Effector memory CD8-positive, alpha-beta T cell (primary cell): ENCODE data around the gene BASP1.
A peak's percentile ranks its signal among the peaks of the same experiment; 100 is the strongest.
"Not testable (repeated sequence)": the region's sequence is repeated elsewhere in the genome, so short reads cannot be mapped to it uniquely, and the experiment has no call there.

Source experiments
- ATAC-seq: fragments of 150-1000 bp; cut with Tn5 transposase; replicated peaks from 2 replicates; pipeline ENCODE4 v1.10.0; 2021; ENCODE audit warnings: mild to moderate bottlenecking, moderate library complexity
- DNase-seq, 3 experiments: peaks; one replicate each; pipeline ENCODE4 v3.0.0; 2021
- H3K27ac Mint-ChIP-seq, 2 donors: one replicate each; pipeline ENCODE4 v1.8.0; 2022; ENCODE audit warnings: mild to moderate bottlenecking in 2 of 2, mixed read lengths in 2 of 2, moderate library complexity in 2 of 2
- H3K27me3 Mint-ChIP-seq, 2 donors: one replicate each; pipeline ENCODE4 v1.8.0; 2022; ENCODE audit warnings: mixed read lengths in 2 of 2
- H3K36me3 Mint-ChIP-seq: one replicate; pipeline ENCODE4 v1.8.0; 2022; ENCODE audit warnings: mild to moderate bottlenecking, moderate library complexity, mixed read lengths; ENCODE audit not compliant: insufficient read depth
- H3K4me1 Mint-ChIP-seq, 2 donors: one replicate each; pipeline ENCODE4 v1.8.0; 2022; ENCODE audit warnings: low read depth in 2 of 2, mixed read lengths in 2 of 2
- H3K4me3 Mint-ChIP-seq, 2 donors: one replicate each; pipeline ENCODE4 v1.8.0; 2022; ENCODE audit warnings: mild to moderate bottlenecking in 2 of 2, mixed read lengths in 2 of 2, moderate library complexity in 2 of 2
- H3K9me3 Mint-ChIP-seq, 2 donors: one replicate each; pipeline ENCODE4 v1.8.0; 2022; ENCODE audit warnings: mixed read lengths in 2 of 2

The BASP1 gene

GRCh38 chr5:17185773-17186172 is 31.7 kb upstream of the BASP1 start:
- no peak overlapping the region for H3K4me3 Mint-ChIP-seq
- peaks cover 0 to 7% of the 10 kb centered on the region in 2 donors for H3K9me3 Mint-ChIP-seq
- H3K27me3 Mint-ChIP-seq, result no peaks in the 10 kb centered on the region
- DNase-seq, result no peak
- peaks cover 0 to 3% of the 10 kb centered on the region in 2 donors for H3K4me1 Mint-ChIP-seq
- no peaks in the 10 kb centered on the region for H3K36me3 Mint-ChIP-seq
- no peak overlapping the region for H3K27ac Mint-ChIP-seq
- no peak for ATAC-seq

GRCh38 chr5:17186256-17186655 is 31.2 kb upstream of the BASP1 start:
- Mint-ChIP-seq H3K4me3 (no peak overlapping the region), H3K4me1 (peaks cover 0 to 3% of the 10 kb centered on the region in 2 donors), H3K9me3 (peaks cover 0 to 7% of the 10 kb centered on the region in 2 donors), H3K27ac (no peak overlapping the region), H3K36me3 (no peaks in the 10 kb centered on the region), H3K27me3 (no peaks in the 10 kb centered on the region)
- no peak for ATAC-seq
- no peak for DNase-seq

GRCh38 chr5:17187011-17187785 is 30.2 kb upstream of the BASP1 start:
- H3K4me3 Mint-ChIP-seq, result no peak overlapping the region
- H3K9me3 Mint-ChIP-seq, result peaks cover 0 to 7% of the 10 kb centered on the region in 2 donors
- no peak overlapping the region for H3K27ac Mint-ChIP-seq
- no peaks in the 10 kb centered on the region for H3K36me3 Mint-ChIP-seq
- H3K4me1 Mint-ChIP-seq, result peaks cover 0 to 3% of the 10 kb centered on the region in 2 donors
- no peaks in the 10 kb centered on the region for H3K27me3 Mint-ChIP-seq
- DNase-seq (no peak), ATAC-seq (no peak)

DNA sequence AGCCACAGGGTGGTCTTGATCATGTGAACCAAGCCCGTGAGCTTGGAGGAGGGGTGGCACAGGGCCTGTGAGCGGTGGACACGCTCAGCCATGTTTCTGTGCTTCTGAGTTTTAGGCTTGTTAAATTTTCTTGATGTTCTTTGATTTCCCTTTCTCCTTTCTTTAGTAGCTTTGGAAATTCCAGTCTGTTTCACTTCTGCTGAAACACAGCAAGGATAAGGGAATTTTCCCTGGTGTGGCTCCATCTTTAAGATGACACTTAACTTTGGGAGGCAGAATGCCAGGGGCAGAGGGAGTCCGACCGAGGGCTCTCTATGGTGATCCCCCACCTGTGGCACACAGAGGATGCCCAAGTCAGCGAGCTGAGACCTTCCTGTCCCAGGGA is 29.7 kb upstream of the BASP1 start:
- no peak for DNase-seq
- H3K4me1 Mint-ChIP-seq, result peaks cover 0 to 3% of the 10 kb centered on the region in 2 donors
- no peaks in the 10 kb centered on the region for H3K36me3 Mint-ChIP-seq
- no peak overlapping the region for H3K27ac Mint-ChIP-seq
- no peak overlapping the region for H3K4me3 Mint-ChIP-seq
- ATAC-seq, result no peak
- H3K27me3 Mint-ChIP-seq, result no peaks in the 10 kb centered on the region
- peaks cover 0 to 7% of the 10 kb centered on the region in 2 donors for H3K9me3 Mint-ChIP-seq

- Mint-ChIP-seq H3K9me3 (peaks cover 0 to 7% of the 10 kb centered on the region in 2 donors), H3K27ac (no peak overlapping the region), H3K27me3 (no peaks in the 10 kb centered on the region), H3K36me3 (no peaks in the 10 kb centered on the region), H3K4me1 (peaks cover 0 to 3% of the 10 kb centered on the region in 2 donors), H3K4me3 (no peak overlapping the region)
- DNase-seq (peak in 1 of 3 experiments; percentile 2), ATAC-seq (no peak)
Measured at GRCh38 chr5:17189381-17190036, 27.9 kb upstream of the BASP1 start.

DNA sequence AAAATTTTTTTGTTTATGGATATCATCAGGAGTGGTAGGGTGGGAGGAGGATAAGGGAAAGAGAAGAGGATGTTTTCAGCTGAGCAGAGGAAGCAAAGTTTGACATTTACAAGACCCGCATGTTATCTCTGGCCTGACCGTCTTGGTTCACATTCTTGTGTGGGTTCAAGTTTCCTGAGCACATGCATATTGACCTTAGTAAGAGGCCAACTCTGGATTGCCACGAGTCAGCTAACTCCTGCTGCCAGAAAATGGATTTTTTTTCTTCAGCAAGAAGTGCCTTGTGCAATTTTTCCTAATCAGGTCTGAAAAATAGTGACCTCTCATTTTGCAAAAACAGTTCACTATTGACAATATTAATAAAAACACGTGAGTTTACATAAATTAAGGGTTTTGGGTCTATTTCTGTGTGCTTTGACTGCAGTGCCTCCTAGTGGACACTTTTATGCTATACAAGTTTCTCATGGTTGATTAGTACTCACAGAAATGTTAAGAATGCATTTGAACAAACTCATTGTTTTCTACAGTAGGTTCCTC is 27.1 kb upstream of the BASP1 start:
- Mint-ChIP-seq H3K9me3 (peaks cover 0 to 7% of the 10 kb centered on the region in 2 donors), H3K27ac (no peak overlapping the region), H3K4me3 (no peak overlapping the region), H3K27me3 (no peaks in the 10 kb centered on the region), H3K36me3 (no peaks in the 10 kb centered on the region), H3K4me1 (peaks cover 0 to 3% of the 10 kb centered on the region in 2 donors)
- no peak for ATAC-seq
- no peak for DNase-seq

DNA sequence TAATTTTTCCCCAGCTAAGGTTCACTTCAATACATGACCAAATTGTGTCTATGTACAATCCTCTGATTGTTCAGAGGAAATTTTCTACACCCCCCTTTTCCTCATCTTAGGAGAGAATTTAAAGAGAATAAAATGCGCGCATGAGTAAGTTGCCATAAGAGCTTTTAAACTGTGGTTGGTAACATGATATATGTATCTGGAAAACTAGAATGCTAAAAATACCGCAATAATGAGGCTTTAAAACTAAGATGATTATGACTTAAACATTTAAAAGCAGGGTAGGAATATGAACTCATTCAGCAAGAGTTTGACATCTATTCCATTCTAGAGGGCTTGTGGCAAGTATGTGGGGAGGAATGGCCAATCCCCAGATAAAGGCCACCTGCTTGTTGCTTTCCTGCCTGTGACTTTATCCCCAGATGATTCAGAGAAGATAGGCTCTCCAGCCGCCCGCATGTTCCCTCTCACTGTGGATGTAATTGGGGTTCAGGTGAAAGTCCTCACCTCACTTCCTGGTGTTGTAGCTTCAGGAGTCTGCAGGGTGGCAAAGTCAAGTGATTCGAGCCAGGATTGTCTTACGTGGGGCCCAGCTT is 26.5 kb upstream of the BASP1 start:
- Mint-ChIP-seq H3K4me1 (peaks cover 0 to 3% of the 10 kb centered on the region in 2 donors), H3K27me3 (no peaks in the 10 kb centered on the region), H3K27ac (no peak overlapping the region), H3K36me3 (peaks cover 3% of the 10 kb centered on the region), H3K9me3 (peaks cover 0 to 7% of the 10 kb centered on the region in 2 donors), H3K4me3 (no peak overlapping the region)
- DNase-seq (no peak), ATAC-seq (no peak)

- H3K36me3 Mint-ChIP-seq, H3K9me3 Mint-ChIP-seq, H3K4me3 Mint-ChIP-seq, H3K4me1 Mint-ChIP-seq, H3K27ac Mint-ChIP-seq, DNase-seq, ATAC-seq, H3K27me3 Mint-ChIP-seq: not testable (repeated sequence)
Measured at GRCh38 chr5:17191574-17191973, 25.9 kb upstream of the BASP1 start.

- Mint-ChIP-seq H3K9me3 (peaks cover 0 to 1% of the 10 kb centered on the region in 2 donors), H3K27ac (no peak overlapping the region), H3K36me3 (peaks cover 3% of the 10 kb centered on the region), H3K4me1 (peaks cover 0 to 3% of the 10 kb centered on the region in 2 donors), H3K4me3 (no peak overlapping the region), H3K27me3 (no peaks in the 10 kb centered on the region)
- ATAC-seq (no peak), DNase-seq (no peak)
Measured at GRCh38 chr5:17192191-17192590, 25.2 kb upstream of the BASP1 start.

- Mint-ChIP-seq H3K36me3 (peaks cover 3% of the 10 kb centered on the region), H3K27me3 (no peaks in the 10 kb centered on the region), H3K4me3 (no peak overlapping the region), H3K27ac (no peak overlapping the region), H3K9me3 (peaks cover 0 to 3% of the 10 kb centered on the region in 2 donors), H3K4me1 (no peaks in the 10 kb centered on the region)
- DNase-seq (no peak), ATAC-seq (no peak)
Measured at GRCh38 chr5:17196024-17196423, 21.4 kb upstream of the BASP1 start.

DNA sequence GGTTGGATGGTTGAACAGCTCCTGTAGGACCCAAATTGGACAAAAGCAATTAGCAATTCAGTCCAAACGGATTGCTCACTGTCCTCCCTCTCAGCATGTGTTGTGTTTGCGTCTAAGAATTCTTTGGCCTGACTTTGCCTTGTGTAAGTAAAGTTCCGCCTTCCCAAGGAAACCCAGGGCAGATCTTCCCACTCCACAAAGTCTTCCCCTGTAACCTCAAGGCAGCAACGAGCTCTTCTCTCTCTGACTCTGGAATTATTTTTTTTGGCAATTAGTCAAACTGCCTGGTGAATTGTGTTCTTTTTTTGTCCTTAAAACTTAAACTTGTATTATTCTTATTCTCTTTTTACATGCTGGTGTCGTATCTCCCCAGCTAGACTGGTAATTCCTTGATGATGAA is 20.7 kb upstream of the BASP1 start:
- Mint-ChIP-seq H3K36me3 (peaks cover 3% of the 10 kb centered on the region), H3K27ac (no peak overlapping the region), H3K27me3 (no peaks in the 10 kb centered on the region), H3K4me3 (no peak overlapping the region), H3K4me1 (no peaks in the 10 kb centered on the region), H3K9me3 (peaks cover 0 to 3% of the 10 kb centered on the region in 2 donors)
- ATAC-seq, result no peak
- DNase-seq, result no peak

GRCh38 chr5:17203329-17204132 is 13.9 kb upstream of the BASP1 start:
- no peak overlapping the region for H3K27ac Mint-ChIP-seq
- peaks cover 0 to 5% of the 10 kb centered on the region in 2 donors for H3K9me3 Mint-ChIP-seq
- no peak for DNase-seq
- H3K27me3 Mint-ChIP-seq, result no peaks in the 10 kb centered on the region
- no peak for ATAC-seq
- H3K4me1 Mint-ChIP-seq, result no peaks in the 10 kb centered on the region
- no peak overlapping the region for H3K4me3 Mint-ChIP-seq
- no peaks in the 10 kb centered on the region for H3K36me3 Mint-ChIP-seq

DNA sequence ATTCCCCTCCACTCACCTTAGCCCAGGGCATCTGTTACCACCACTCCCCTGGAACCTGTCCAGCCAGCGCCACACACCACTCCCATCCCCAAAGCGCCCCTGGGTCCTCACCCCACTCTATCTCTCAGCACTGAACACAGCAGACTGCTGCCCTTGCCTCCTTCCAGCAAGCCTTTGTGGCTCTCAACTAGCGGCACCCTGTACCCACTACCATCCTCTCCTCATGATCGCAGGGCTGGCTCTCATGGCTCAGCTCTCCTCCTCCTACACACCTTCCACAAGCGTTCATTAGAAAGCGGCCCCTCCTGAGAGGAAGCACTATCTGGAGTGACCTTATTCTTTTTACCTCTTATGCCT is 13.3 kb upstream of the BASP1 start:
- DNase-seq (no peak), ATAC-seq (no peak)
- H3K36me3 Mint-ChIP-seq, result no peaks in the 10 kb centered on the region
- H3K4me3 Mint-ChIP-seq, result no peak overlapping the region
- H3K4me1 Mint-ChIP-seq, result no peaks in the 10 kb centered on the region
- H3K9me3 Mint-ChIP-seq, result peaks cover 4 to 7% of the 10 kb centered on the region in 2 donors
- H3K27ac Mint-ChIP-seq, result no peak overlapping the region
- no peaks in the 10 kb centered on the region for H3K27me3 Mint-ChIP-seq
